Natural killer cell (primary cell): ENCODE data around the gene BBS9. TPM values are rescaled to one million over a fixed set of nuclear protein-coding genes. Genes with fewer than 3 reads are reported as not detected.

ENCODE experiments used
- ATAC-seq, 3 donors: fragments of 150-1000 bp in 2 of 3; fragments of 200-7000 bp in 1 of 3; cut with Tn5 transposase; 1 replicate in 1 of 3; 2 replicates in 2 of 3; pipeline ENCODE4 v1.10.0; 2021; ENCODE audit warnings: mild to moderate bottlenecking in 2 of 3, moderate library complexity in 2 of 3
- DNase-seq, 2 donors: peaks; one replicate each; pipeline versions ENCODE4 v3.0.0 to v3.0.0-alpha.2; 2013 to 2021; ENCODE audit warnings: mixed read lengths in 1 of 2
- H3K27ac ChIP-seq: one replicate; pipeline ENCODE4 v1.5.1; 2013; ENCODE audit warnings: mild to moderate bottlenecking, low read length
- H3K27me3 ChIP-seq: one replicate; pipeline ENCODE4 v1.6.1; 2013; ENCODE audit warnings: low read length; ENCODE audit not compliant: control insufficient read depth, insufficient read depth
- H3K36me3 ChIP-seq: one replicate; pipeline ENCODE4 v1.6.1; 2013; ENCODE audit warnings: low read length; ENCODE audit not compliant: control insufficient read depth, insufficient read depth
- H3K4me1 ChIP-seq: one replicate; pipeline ENCODE4 v1.6.1; 2013; ENCODE audit warnings: low read length; ENCODE audit not compliant: control insufficient read depth, insufficient read depth
- H3K4me3 ChIP-seq: one replicate; pipeline ENCODE4 v1.5.1; 2013; ENCODE audit warnings: low read length
- H3K9me3 ChIP-seq: one replicate; pipeline ENCODE4 v1.6.1; 2013; ENCODE audit warnings: low read length; ENCODE audit not compliant: control insufficient read depth, insufficient read depth
- H3K27ac Mint-ChIP-seq, 2 donors: one replicate each; pipeline ENCODE4 v1.8.0; 2022; ENCODE audit warnings: mild to moderate bottlenecking in 2 of 2, mixed read lengths in 2 of 2, moderate library complexity in 1 of 2
- H3K27me3 Mint-ChIP-seq, 2 donors: one replicate each; pipeline ENCODE4 v1.8.0; 2022; ENCODE audit warnings: low read depth in 2 of 2, mixed read lengths in 2 of 2
- H3K36me3 Mint-ChIP-seq: one replicate; pipeline ENCODE4 v1.8.0; 2022; ENCODE audit warnings: mixed read lengths
- H3K4me1 Mint-ChIP-seq, 2 donors: one replicate each; pipeline ENCODE4 v1.8.0; 2022; ENCODE audit warnings: mixed read lengths in 2 of 2
- H3K4me3 Mint-ChIP-seq: one replicate; pipeline ENCODE4 v1.8.0; 2022; ENCODE audit warnings: mild to moderate bottlenecking, moderate library complexity, mixed read lengths
- H3K9me3 Mint-ChIP-seq, 2 donors: one replicate each; pipeline ENCODE4 v1.8.0; 2022; ENCODE audit warnings: mixed read lengths in 2 of 2
- CTCF ChIP-seq: fragments of 200-600 bp; IDR thresholded peaks from one replicate; pipeline ENCODE4 v1.8.0; 2022; ENCODE audit warnings: antibody characterized with exemption
- WGBS: methylation state at CpG from one replicate; pipeline ENCODE4 v1.1.7; 2013; ENCODE audit warnings: missing lambda C conversion rate; ENCODE audit not compliant: insufficient coverage; 5-methylcytosine and 5-hydroxymethylcytosine counted together
- intact Hi-C: fragments of 100-400 bp; cut with micrococcal nuclease; formaldehyde crosslinking; loops from one replicate; pipeline ENCODE4 v1.14.2; 2022
- total RNA-seq, 4 donors: library from RNA; stranded (reverse); fragments of 120-200 nt in 1 of 4; gene quantifications; one replicate each; pipeline versions ENCODE4 v1.2.3 to v1.2.4, GENCODE V29; 2013 to 2022

BBS9 gene
- total RNA-seq, 3 donors from 2014 or later (not counting 1 experiment from before 2014, with no cell fraction given) = 25.1 to 34.6 (median 34.4) TPM

- Mint-ChIP-seq H3K9me3 (no peaks in the 10 kb centered on the region), H3K4me1 (no peaks in the 10 kb centered on the region), H3K27me3 (no peaks in the 10 kb centered on the region), H3K27ac (no peak overlapping the region), H3K36me3 (no peaks in the 10 kb centered on the region), H3K4me3 (no peak overlapping the region)
- H3K27me3 ChIP-seq = no peaks in the 10 kb centered on the region
- 92% methylated on average over 4 of the region's 5 CpGs for WGBS
- no peak overlapping the region for H3K4me3 ChIP-seq
- no peak overlapping the region for H3K27ac ChIP-seq
- no peaks in the 10 kb centered on the region for H3K36me3 ChIP-seq
- TF ChIP-seq CTCF = no peak
- no peaks in the 10 kb centered on the region for H3K4me1 ChIP-seq
- ATAC-seq = no peak
- H3K9me3 ChIP-seq = no peaks in the 10 kb centered on the region
- intact Hi-C loops = no loop called here
- DNase-seq = no peak
Measured at GRCh38 chr7:33495207-33495606, 365.8 kb downstream of the BBS9 start.

GRCh38 chr7:33497051-33497450 lies 367.7 kb downstream of the BBS9 start:
- no peak overlapping the region for H3K27ac Mint-ChIP-seq
- Histone ChIP-seq H3K9me3 (no peaks in the 10 kb centered on the region), H3K4me3 (no peak overlapping the region), H3K4me1 (no peaks in the 10 kb centered on the region), H3K36me3 (no peaks in the 10 kb centered on the region), H3K27me3 (no peaks in the 10 kb centered on the region), H3K27ac (no peak overlapping the region)
- no peaks in the 10 kb centered on the region for H3K36me3 Mint-ChIP-seq
- no peaks in the 10 kb centered on the region for H3K9me3 Mint-ChIP-seq
- DNase-seq (no peak), ATAC-seq (no peak)
- 100% methylated on average over 2 of the region's 2 CpGs for WGBS
- H3K4me1 Mint-ChIP-seq = no peaks in the 10 kb centered on the region
- H3K4me3 Mint-ChIP-seq = no peak overlapping the region
- intact Hi-C loops = no loop called here
- no peak for TF ChIP-seq CTCF
- no peaks in the 10 kb centered on the region for H3K27me3 Mint-ChIP-seq

GRCh38 chr7:33500703-33501701 lies 371.6 kb downstream of the BBS9 start:
- DNase-seq = no peak
- no peaks in the 10 kb centered on the region for H3K36me3 Mint-ChIP-seq
- H3K4me3 ChIP-seq = no peak overlapping the region
- H3K36me3 ChIP-seq = no peaks in the 10 kb centered on the region
- H3K27me3 Mint-ChIP-seq = no peaks in the 10 kb centered on the region
- no peak for ATAC-seq
- intact Hi-C loops = no loop called here
- TF ChIP-seq CTCF = no peak
- no peak overlapping the region for H3K27ac ChIP-seq
- H3K27ac Mint-ChIP-seq = no peak overlapping the region
- peaks cover 0 to 4% of the 10 kb centered on the region in 2 donors for H3K4me1 Mint-ChIP-seq
- H3K4me1 ChIP-seq = no peaks in the 10 kb centered on the region
- no peaks in the 10 kb centered on the region for H3K9me3 Mint-ChIP-seq
- no peak overlapping the region for H3K4me3 Mint-ChIP-seq
- H3K27me3 ChIP-seq = no peaks in the 10 kb centered on the region
- 89% methylated on average over 9 of the region's 9 CpGs for WGBS
- H3K9me3 ChIP-seq = no peaks in the 10 kb centered on the region
